Activated CD4-positive, alpha-beta memory T cell treated with anti-CD3 and anti-CD28 coated beads for 36 hours (primary cell): Measurements from ENCODE around the gene AMPD3. TPM values are rescaled to one million over a fixed set of nuclear protein-coding genes. Genes with fewer than 3 reads are reported as not detected.

Experiments used
- CTCF ChIA-PET: fragments of 350-600 bp; sonication (Branson Sonifier 250); formaldehyde crosslinking; loops from one replicate; lab custom pipeline; 2021; ENCODE audit warnings: antibody characterized with exemption, inconsistent platforms; lab: Charles Lee
- POLR2A ChIA-PET: fragments of 350-600 bp; sonication (Branson Sonifier 250); formaldehyde crosslinking; loops from one replicate; lab custom pipeline; 2021; ENCODE audit warnings: antibody characterized with exemption; lab: Charles Lee
- DNase-seq: peaks from one replicate; pipeline ENCODE4 v3.0.0-alpha.2; 2020
- H3K27ac Mint-ChIP-seq: one replicate; pipeline ENCODE4 v1.8.0; 2021; ENCODE audit warnings: mixed read lengths
- H3K27me3 Mint-ChIP-seq: one replicate; pipeline ENCODE4 v1.8.0; 2021; ENCODE audit warnings: mixed read lengths
- H3K36me3 Mint-ChIP-seq: one replicate; pipeline ENCODE4 v1.8.0; 2021; ENCODE audit warnings: mixed read lengths
- H3K4me1 Mint-ChIP-seq: one replicate; pipeline ENCODE4 v1.8.0; 2021; ENCODE audit warnings: low read depth, mixed read lengths
- H3K4me3 Mint-ChIP-seq: one replicate; pipeline ENCODE4 v1.8.0; 2021; ENCODE audit warnings: mild to moderate bottlenecking, mixed read lengths
- H3K9me3 Mint-ChIP-seq: one replicate; pipeline ENCODE4 v1.8.0; 2021; ENCODE audit warnings: mixed read lengths
- intact Hi-C: fragments of 100-400 bp; cut with micrococcal nuclease; formaldehyde crosslinking; loops from one replicate; pipeline ENCODE4 v1.15.1; 2023
- total RNA-seq, 2 experiments: library from RNA; stranded (reverse); gene quantifications; one replicate each; pipeline ENCODE4 v1.2.3, GENCODE V29; 2021

Gene AMPD3
- total RNA-seq, 2 experiments from 2014 or later, result 25.5 to 25.7 TPM

GRCh38 chr11:10439351-10439750 lies 15.7 kb upstream of the AMPD3 start:
- intact Hi-C loops, result no loop called here
- ChIA-PET POLR2A (interaction anchor here (4.3 kb wide), 1 partner anchor 16 kb away, joined by 20 read pairs; the partner anchor contains the start of gene AMPD3), CTCF (no interaction called here)
- H3K9me3 Mint-ChIP-seq, result no peaks in the 10 kb centered on the region
- H3K36me3 Mint-ChIP-seq, result no peaks in the 10 kb centered on the region
- no peak for DNase-seq
- H3K4me1 Mint-ChIP-seq, result peaks cover 18% of the 10 kb centered on the region
- no peaks in the 10 kb centered on the region for H3K27me3 Mint-ChIP-seq
- H3K4me3 Mint-ChIP-seq, result no peak overlapping the region
- H3K27ac Mint-ChIP-seq, result no peak overlapping the region

GRCh38 chr11:10439924-10440323 lies 15.1 kb upstream of the AMPD3 start:
- H3K4me1 Mint-ChIP-seq, result peaks cover 20% of the 10 kb centered on the region
- ChIA-PET POLR2A (interaction anchor here (2.1 to 4.3 kb wide), 2 partner anchors 12 to 16 kb away, joined by 6 to 20 read pairs; partner anchors contain the start of gene AMPD3), CTCF (no interaction called here)
- H3K9me3 Mint-ChIP-seq, result no peaks in the 10 kb centered on the region
- intact Hi-C loops, result no loop called here
- H3K27me3 Mint-ChIP-seq, result no peaks in the 10 kb centered on the region
- no peak for DNase-seq
- no peak overlapping the region for H3K4me3 Mint-ChIP-seq
- no peaks in the 10 kb centered on the region for H3K36me3 Mint-ChIP-seq
- H3K27ac Mint-ChIP-seq, result no peak overlapping the region

- no peak overlapping the region for H3K4me3 Mint-ChIP-seq
- ChIA-PET CTCF (no interaction called here), POLR2A (interaction anchor here (0.6 to 4.3 kb wide), 4 partner anchors 11 to 302 kb away, joined by 3 to 20 read pairs (median 4); partner anchors contain the start of gene AMPD3)
- H3K27ac Mint-ChIP-seq, result no peak overlapping the region
- no peaks in the 10 kb centered on the region for H3K27me3 Mint-ChIP-seq
- H3K9me3 Mint-ChIP-seq, result no peaks in the 10 kb centered on the region
- intact Hi-C loops, result no loop called here
- no peaks in the 10 kb centered on the region for H3K36me3 Mint-ChIP-seq
- H3K4me1 Mint-ChIP-seq, result peaks cover 24% of the 10 kb centered on the region
- no peak for DNase-seq
Measured at GRCh38 chr11:10440401-10440800, 14.7 kb upstream of the AMPD3 start.

- H3K27me3 Mint-ChIP-seq, result no peaks in the 10 kb centered on the region
- H3K27ac Mint-ChIP-seq, result no peak overlapping the region
- H3K4me3 Mint-ChIP-seq, result no peak overlapping the region
- peaks cover 25% of the 10 kb centered on the region for H3K4me1 Mint-ChIP-seq
- H3K9me3 Mint-ChIP-seq, result no peaks in the 10 kb centered on the region
- intact Hi-C loops, result loop anchor here (1.0 kb wide), 1 partner anchor 27 kb away; no protein-coding TSS in a partner anchor
- H3K36me3 Mint-ChIP-seq, result no peaks in the 10 kb centered on the region
- POLR2A ChIA-PET, result interaction anchor here (0.6 to 4.3 kb wide), 4 partner anchors 10 to 301 kb away, joined by 3 to 20 read pairs (median 4); partner anchors contain the start of gene AMPD3
- CTCF ChIA-PET, result interaction anchor here (0.8 kb wide), 1 partner anchor 100 kb away, joined by 3 read pairs; the partner anchor contains the start of gene RNF141
- DNase-seq, result no peak
Measured at GRCh38 chr11:10441091-10441490, 14.0 kb upstream of the AMPD3 start.

GRCh38 chr11:10441652-10442503 lies 13.2 kb upstream of the AMPD3 start:
- Mint-ChIP-seq H3K27ac (peak overlapping the region; percentile 69), H3K4me3 (no peak overlapping the region)

GRCh38 chr11:10443152-10443551 lies 11.9 kb upstream of the AMPD3 start:
- no peaks in the 10 kb centered on the region for H3K36me3 Mint-ChIP-seq
- H3K4me3 Mint-ChIP-seq, result no peak overlapping the region
- DNase-seq, result peak; percentile 61
- H3K27ac Mint-ChIP-seq, result no peak overlapping the region
- POLR2A ChIA-PET, result interaction anchor here (1.0 to 4.3 kb wide), 3 partner anchors 11 to 16 kb away, joined by 3 to 20 read pairs (median 8); partner anchors contain the start of gene AMPD3
- no peaks in the 10 kb centered on the region for H3K27me3 Mint-ChIP-seq
- intact Hi-C loops, result loop anchor here (2.0 kb wide), 1 partner anchor 16 kb away; no protein-coding TSS in a partner anchor
- H3K9me3 Mint-ChIP-seq, result no peaks in the 10 kb centered on the region
- CTCF ChIA-PET, result interaction anchor here (0.9 to 1.7 kb wide), 4 partner anchors 9 to 98 kb away, joined by 3 to 8 read pairs (median 6); partner anchors contain the start of gene RNF141
- H3K4me1 Mint-ChIP-seq, result peaks cover 28% of the 10 kb centered on the region

More at GRCh38 chr11:10441652-10442503, 13.2 kb upstream of the AMPD3 start:
- ChIA-PET POLR2A (interaction anchor here (1.1 to 4.3 kb wide), 5 partner anchors 10 to 300 kb away, joined by 3 to 20 read pairs (median 6); partner anchors contain the start of gene AMPD3), CTCF (interaction anchor here (0.8 to 1.7 kb wide), 4 partner anchors 33 to 99 kb away, joined by 3 to 8 read pairs (median 6); partner anchors contain the start of gene RNF141)
- Mint-ChIP-seq H3K4me1 (peaks cover 25% of the 10 kb centered on the region), H3K27me3 (no peaks in the 10 kb centered on the region), H3K9me3 (no peaks in the 10 kb centered on the region), H3K36me3 (no peaks in the 10 kb centered on the region)
- intact Hi-C loops, result loop anchor here (1.0 to 2.0 kb wide), 2 partner anchors 17 to 28 kb away; no protein-coding TSS in a partner anchor
- peak; percentile 51 for DNase-seq

- Mint-ChIP-seq H3K27me3 (no peaks in the 10 kb centered on the region), H3K27ac (no peak overlapping the region), H3K36me3 (no peaks in the 10 kb centered on the region), H3K4me1 (peaks cover 28% of the 10 kb centered on the region), H3K4me3 (no peak overlapping the region), H3K9me3 (no peaks in the 10 kb centered on the region)
- POLR2A ChIA-PET, result interaction anchor here (1.0 to 4.3 kb wide), 2 partner anchors 10 to 12 kb away, joined by 3 to 20 read pairs; partner anchors contain the start of gene AMPD3
- intact Hi-C loops, result loop anchor here (2.0 kb wide), 1 partner anchor 15 kb away; no protein-coding TSS in a partner anchor
- CTCF ChIA-PET, result interaction anchor here (0.9 to 1.7 kb wide), 5 partner anchors 8 to 97 kb away, joined by 3 to 8 read pairs (median 5); partner anchors contain the start of gene RNF141
- DNase-seq, result no peak
Measured at GRCh38 chr11:10443721-10444235, 11.3 kb upstream of the AMPD3 start.

- intact Hi-C loops, result no loop called here
- Mint-ChIP-seq H3K27me3 (no peaks in the 10 kb centered on the region), H3K4me1 (peaks cover 32% of the 10 kb centered on the region), H3K9me3 (no peaks in the 10 kb centered on the region), H3K27ac (no peak overlapping the region), H3K36me3 (no peaks in the 10 kb centered on the region), H3K4me3 (no peak overlapping the region)
- DNase-seq, result peak; percentile 29
- CTCF ChIA-PET, result interaction anchor here (0.5 to 1.3 kb wide), 2 partner anchors 78 to 96 kb away, joined by 3 to 5 read pairs; partner anchors contain the start of gene RNF141
- POLR2A ChIA-PET, result interaction anchor here (1.3 kb wide), 1 partner anchor 10 kb away, joined by 3 read pairs; the partner anchor contains the start of gene AMPD3
Measured at GRCh38 chr11:10444725-10445315, 10.2 kb upstream of the AMPD3 start.

GRCh38 chr11:10447445-10447844 lies 7.6 kb upstream of the AMPD3 start:
- Mint-ChIP-seq H3K9me3 (no peaks in the 10 kb centered on the region), H3K27ac (no peak overlapping the region), H3K27me3 (no peaks in the 10 kb centered on the region), H3K36me3 (no peaks in the 10 kb centered on the region), H3K4me3 (no peak overlapping the region), H3K4me1 (peaks cover 40% of the 10 kb centered on the region)
- CTCF ChIA-PET, result no interaction called here
- POLR2A ChIA-PET, result no interaction called here
- intact Hi-C loops, result no loop called here
- no peak for DNase-seq

GRCh38 chr11:10450462-10451425 lies 4.3 kb upstream of the AMPD3 start:
- CTCF ChIA-PET, result interaction anchor here (0.6 to 8.8 kb wide), 5 partner anchors 11 to 1733 kb away, joined by 3 to 74 read pairs (median 4); partner anchors contain the start of gene RNF141
- H3K4me3 Mint-ChIP-seq, result peak overlapping the region; percentile 85
- intact Hi-C loops, result loop anchor here (10.0 kb wide), 1 partner anchor 1766 kb away; the partner anchor contains the start of genes RPL27A and TRIM66

More at GRCh38 chr11:10450462-10451425, 4.3 kb upstream of the AMPD3 start:
- DNase-seq, result peak; percentile 68
- no peaks in the 10 kb centered on the region for H3K27me3 Mint-ChIP-seq
- H3K9me3 Mint-ChIP-seq, result no peaks in the 10 kb centered on the region
- H3K27ac Mint-ChIP-seq, result peak overlapping the region; percentile 91
- H3K4me1 Mint-ChIP-seq, result peaks cover 54% of the 10 kb centered on the region
- no peaks in the 10 kb centered on the region for H3K36me3 Mint-ChIP-seq
- POLR2A ChIA-PET, result interaction anchor here (0.9 to 2.7 kb wide), 5 partner anchors 9 to 358 kb away, joined by 4 to 8 read pairs (median 5); partner anchors contain the start of genes EIF4G2 and RNF141
